ENCODE results near the gene CXXC1.
"Not testable (repeated sequence)": the region's sequence is repeated elsewhere in the genome, so short reads cannot be mapped to it uniquely, and the experiment has no call there.

The CXXC1 gene

DNA sequence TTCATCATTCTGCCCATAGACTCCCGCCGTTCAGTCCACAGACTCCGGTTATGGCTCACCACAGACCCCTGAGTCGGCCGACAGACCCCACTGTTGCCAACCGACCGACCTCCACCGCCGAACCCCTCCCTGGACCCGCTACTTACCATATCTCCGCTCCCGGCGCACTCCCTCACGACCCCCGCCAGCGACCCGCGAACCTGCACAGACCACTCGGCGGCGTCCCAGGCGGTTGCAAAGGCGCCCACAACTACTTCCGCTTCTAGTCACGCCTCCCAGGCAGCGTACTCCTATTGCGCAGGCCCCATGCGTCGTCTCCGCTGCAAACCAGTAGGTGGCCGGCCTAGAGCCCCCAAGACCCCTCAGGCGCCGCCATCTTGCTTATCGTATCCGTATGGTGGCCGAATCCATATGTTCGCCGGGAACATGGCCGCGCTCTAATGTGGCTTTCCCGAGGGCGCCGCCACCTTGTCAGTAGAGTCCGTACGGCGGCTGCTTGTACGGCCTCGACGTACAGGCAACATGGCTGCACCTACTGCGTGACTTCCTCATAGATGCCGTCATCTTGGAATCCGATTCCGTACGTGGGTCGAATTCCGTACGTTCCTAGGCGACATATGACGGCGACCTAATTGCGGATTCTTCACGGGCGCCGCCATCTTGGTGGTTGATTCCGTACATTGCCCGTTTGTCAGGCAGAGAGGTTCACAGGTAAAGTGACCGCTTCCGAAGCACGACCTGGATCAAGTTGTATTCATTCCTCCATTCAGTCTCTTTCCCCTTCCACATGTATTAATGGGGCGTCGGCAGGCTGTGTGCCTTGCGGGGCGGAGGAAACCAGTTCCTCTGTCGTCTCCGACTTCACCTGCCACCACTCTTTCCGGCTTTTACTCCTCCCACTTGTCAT, at the start of gene CXXC1:
Gene CXXC1 (minus strand): TSS at position 252 of the 907 bp plus-strand sequence. CDS start 103 bp downstream, at position 149.
- in situ Hi-C loops (cut with MboI; ENCODE audit: low sequenced_read_pairs), result no loop called here

DNA sequence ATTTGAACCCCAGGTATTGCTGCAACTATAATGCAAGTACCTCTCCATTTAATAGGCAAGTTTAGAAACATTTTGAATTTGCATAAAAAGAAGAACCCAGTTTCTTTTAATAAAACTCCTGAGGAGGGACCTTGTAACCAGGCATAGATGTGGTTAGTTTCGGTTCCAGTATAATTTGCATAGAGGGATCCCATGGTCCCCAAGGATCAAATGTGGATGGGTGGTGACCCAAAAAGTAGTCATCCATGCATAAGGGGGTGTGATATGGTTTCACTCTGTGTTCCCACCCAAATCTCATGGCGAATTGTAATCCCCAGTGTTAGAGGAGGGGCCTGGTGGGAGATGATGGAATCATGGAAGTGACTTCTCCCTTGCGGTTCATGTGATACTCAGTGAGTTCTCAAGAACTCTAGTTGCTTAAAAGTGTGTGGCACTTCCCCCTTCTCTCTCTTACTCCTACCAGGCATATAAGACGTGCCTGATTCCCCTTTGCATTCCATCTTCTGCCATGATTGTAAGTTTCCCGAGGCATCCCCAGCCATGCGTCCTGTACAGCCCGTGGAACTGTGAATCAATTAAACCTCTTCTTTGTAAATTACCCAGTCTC, 47.2 kb upstream of the CXXC1 start:
- in situ Hi-C loops (cut with MboI; ENCODE audit: low sequenced_read_pairs), result no loop called here

GRCh38 chr18:50331691-50332090, 44.2 kb upstream of the CXXC1 start:
- in situ Hi-C loops (cut with MboI; ENCODE audit: low sequenced_read_pairs), result no loop called here

DNA sequence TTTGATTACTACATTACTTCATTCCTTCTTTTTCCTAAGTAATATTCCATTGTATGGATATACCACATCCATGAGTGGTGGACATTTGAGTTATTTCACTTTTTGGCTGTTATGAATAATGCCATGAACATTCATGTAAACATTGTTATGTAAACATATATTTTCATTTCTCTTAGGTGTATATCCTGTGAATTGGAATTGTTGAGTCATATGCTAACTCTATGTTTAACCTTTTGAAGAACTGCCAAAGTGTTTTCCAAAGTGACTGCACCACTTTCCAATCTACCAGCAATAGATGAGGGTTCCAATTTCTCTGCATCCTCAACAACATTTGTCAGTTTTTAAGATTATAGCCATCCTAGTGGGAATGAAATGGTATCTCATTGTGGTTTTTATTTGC, 42.7 kb upstream of the CXXC1 start:
- in situ Hi-C loops (cut with MboI; ENCODE audit: low sequenced_read_pairs), result no loop called here

DNA sequence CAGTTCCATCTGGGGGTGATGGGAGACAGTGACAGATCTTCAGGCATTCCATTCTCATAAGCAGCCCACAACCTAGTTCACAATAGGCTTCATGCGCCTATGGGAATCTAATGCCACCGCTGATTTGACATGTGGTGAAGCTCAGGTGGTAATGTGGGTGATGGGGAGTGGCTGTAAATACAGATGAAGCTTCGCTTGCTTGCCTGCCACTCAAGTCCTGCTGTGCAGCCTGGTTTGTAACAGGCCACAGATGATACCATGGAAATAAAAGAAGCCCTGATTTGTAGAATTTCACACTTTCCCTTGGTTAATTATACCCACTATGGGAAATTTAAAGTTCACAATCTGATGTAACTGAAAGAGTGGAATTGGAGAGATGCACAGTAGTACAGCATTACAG, 40.5 kb upstream of the CXXC1 start:
- in situ Hi-C loops (cut with MboI; ENCODE audit: low sequenced_read_pairs), result no loop called here

- in situ Hi-C loops (cut with MboI; ENCODE audit: low sequenced_read_pairs), result no loop called here
Observed at GRCh38 chr18:50320719-50321118, 33.2 kb upstream of the CXXC1 start.

DNA sequence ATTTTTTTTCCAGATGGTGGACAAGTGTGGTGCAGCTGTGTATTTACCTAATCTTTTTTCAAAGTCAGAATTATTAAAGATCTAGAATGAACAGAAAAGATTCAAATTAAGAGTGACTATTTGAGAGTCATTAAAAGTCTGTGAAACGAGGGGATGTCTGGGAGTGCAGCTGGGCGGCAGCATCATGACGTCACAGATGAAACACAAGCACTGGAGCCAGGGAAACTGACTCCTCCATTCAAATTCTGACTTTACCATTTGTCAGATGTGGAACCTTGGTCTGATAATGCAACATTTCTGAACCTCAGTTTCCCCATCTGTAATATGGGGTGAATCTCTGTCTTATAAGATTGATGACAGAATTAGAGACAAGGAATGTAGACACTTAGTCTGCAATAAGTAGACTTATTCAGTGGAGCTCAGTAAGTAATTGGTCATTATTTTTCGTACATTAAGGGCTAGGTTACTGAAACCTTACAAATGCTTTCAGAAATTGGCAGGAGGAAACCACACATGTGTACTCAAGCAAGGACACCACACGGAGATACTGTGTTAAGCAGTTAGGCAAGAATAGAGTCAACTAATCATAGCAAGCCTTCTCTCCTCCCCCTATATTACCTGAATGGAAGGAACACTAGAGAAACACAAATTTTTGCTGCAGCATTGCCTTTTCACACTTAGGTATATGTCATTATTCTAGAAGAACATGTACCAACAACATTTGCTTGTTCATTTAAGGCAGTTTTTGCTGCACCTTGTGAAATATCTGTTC, 27.8 kb upstream of the CXXC1 start:
- in situ Hi-C loops (cut with MboI; ENCODE audit: low sequenced_read_pairs), result no loop called here

DNA sequence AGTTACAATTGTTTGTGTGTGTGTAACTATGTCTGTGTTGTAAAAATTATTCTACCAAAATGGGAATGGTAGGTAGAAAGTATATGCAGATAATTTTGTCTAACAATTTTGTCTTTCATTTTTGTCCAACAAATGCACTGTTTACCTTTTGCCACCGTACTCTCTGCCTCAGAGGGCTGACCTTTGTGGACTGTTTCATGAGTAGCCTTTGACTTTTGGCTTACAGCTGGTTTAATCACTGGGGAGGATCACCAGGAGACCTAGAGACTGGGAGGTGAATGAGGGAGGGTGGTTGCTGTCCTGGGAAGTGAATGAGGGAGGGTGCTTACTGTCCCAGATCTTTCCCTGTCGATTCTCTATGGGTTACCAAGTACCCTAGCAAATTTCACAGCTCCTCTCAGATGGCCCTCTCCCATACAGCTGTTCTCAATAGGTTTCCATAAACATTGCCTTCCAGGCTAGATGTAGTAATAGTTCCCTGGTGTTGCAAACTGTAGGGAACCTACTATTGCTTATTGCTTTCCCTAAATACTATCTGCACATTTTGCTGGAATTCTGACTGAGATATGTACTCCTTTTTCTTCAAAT, 26.5 kb upstream of the CXXC1 start:
- in situ Hi-C loops (cut with MboI; ENCODE audit: low sequenced_read_pairs), result no loop called here

GRCh38 chr18:50313031-50313607, 25.6 kb upstream of the CXXC1 start:
- in situ Hi-C loops (cut with MboI; ENCODE audit: low sequenced_read_pairs), result no loop called here

- in situ Hi-C loops (cut with MboI; ENCODE audit: low sequenced_read_pairs), result no loop called here
Observed at GRCh38 chr18:50312296-50313030, 25.0 kb upstream of the CXXC1 start.

GRCh38 chr18:50311650-50312049, 24.2 kb upstream of the CXXC1 start:
- in situ Hi-C loops (cut with MboI; ENCODE audit: low sequenced_read_pairs), result no loop called here

GRCh38 chr18:50310080-50310479, 22.6 kb upstream of the CXXC1 start:
- in situ Hi-C loops (cut with MboI; ENCODE audit: low sequenced_read_pairs), result no loop called here

DNA sequence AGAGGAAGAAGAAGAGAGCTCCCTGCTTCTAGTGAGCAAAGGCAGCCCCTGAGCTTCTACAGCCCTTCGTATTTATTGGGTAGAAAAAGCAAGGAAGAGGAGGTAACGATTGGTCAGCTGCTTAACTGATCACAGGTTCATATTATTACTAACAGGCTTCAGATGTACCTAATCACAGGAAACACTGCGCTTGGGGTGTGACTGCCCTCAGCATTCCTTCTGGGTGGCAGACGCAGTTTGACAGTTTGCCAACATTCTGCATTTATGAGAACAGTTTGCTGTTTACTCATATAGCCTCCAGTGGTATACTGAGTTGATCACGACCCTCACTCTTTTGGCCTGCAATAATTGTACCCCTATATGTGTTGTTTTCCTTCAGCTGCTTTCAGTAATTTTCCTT, 21.4 kb upstream of the CXXC1 start:
- in situ Hi-C loops (cut with MboI; ENCODE audit: low sequenced_read_pairs), result not testable (repeated sequence)

GRCh38 chr18:50307738-50308470, 20.4 kb upstream of the CXXC1 start:
- in situ Hi-C loops (cut with MboI; ENCODE audit: low sequenced_read_pairs), result no loop called here

- in situ Hi-C loops (cut with MboI; ENCODE audit: low sequenced_read_pairs), result no loop called here
Observed at GRCh38 chr18:50307400-50307737, 19.9 kb upstream of the CXXC1 start.

DNA sequence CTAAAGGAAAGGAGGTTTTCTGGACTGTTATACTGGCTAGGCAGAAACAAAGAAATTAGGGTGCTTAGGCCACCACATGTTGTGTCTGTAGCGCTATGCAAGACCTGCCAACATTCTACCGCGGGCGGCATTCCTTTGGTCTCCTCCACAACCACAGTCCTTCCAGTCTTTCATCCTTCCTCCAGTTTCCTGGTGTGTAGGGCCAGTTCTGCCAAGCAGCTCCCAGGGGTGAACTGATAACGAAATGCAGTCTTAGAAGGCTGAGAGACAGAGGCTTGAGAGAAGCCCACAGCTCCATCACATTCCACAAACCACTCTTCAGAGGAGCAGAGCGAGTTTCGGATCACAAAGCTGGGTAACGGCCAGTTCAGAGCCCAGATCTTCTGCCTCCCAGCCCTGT, 19.5 kb upstream of the CXXC1 start:
- in situ Hi-C loops (cut with MboI; ENCODE audit: low sequenced_read_pairs), result no loop called here

DNA sequence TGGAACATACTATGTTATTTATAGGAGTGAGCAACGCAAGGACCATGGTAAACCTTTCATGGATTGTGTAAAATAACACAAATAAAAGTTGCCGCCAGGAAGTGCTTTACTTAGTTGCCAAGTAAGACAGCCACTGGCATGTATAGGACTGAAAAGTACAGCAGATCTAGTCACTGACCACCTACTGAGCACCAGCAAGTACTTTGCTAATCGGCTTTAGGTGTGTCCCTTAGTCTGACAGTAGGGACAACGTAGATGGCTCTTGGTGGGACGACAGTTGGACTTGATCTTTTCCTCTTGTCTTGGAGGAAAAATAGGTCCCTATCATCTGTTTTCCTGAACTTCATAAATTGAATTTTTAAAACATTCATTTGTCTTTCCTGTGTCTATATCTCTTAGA, 13.6 kb upstream of the CXXC1 start:
- in situ Hi-C loops (cut with MboI; ENCODE audit: low sequenced_read_pairs), result no loop called here

DNA sequence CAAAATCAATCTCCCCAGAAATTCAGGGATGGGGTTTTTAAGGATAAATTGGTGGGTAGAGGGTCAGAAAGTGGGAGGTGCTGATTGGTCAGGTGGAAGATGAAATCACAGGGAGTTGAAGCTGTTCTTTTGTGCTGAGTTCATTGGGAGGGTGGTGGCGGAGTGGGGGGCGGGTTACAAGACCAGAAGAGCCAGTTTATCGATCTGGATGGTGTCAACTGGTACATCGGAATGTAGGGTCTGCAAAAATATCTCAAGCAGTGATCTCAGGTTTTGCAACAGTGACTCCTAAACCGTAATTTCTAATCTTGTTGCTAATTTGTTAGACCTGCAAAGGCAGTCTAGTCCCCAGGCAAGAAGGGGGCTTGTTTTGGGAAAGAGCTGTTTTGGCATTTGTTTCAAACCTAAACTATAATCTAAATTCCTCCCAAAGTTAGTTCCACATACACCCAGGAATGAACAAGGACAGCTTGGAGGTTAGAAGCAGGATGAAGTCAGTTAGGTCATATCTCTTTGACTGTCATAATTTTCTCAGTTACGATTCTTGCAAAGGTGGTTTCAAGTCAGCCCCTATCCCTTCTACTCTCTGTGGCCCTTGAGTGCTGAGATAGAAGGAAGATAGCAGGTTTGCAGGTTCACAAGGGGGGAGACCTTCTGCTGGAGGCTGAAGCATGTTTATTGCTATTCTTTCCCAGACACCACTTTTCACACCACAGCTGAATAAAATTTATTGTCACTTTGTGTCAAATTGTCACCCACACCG, 12.3 kb upstream of the CXXC1 start:
- in situ Hi-C loops (cut with MboI; ENCODE audit: low sequenced_read_pairs), result no loop called here

Measured in hTERT RPE-1 (cell line).